HFF-Myc (cell line): ENCODE data around the gene GPRC5C.

Experiments used
- DNase-seq: peaks from one replicate; pipeline ENCODE4 v3.0.0-alpha.2; 2011; ENCODE audit warnings: low read depth; ENCODE audit errors: extremely low read depth
- H3K4me3 ChIP-seq: replicated peaks from 2 replicates; pipeline ENCODE4 v1.5.1; 2011; ENCODE audit warnings: low read depth, mild to moderate bottlenecking, control low read depth, low read length
- TF ChIP-seq, protein P1 (sequence below): IDR thresholded peaks from 2 replicates; pipeline ENCODE4 v1.5.1; 2012; ENCODE audit warnings: mild to moderate bottlenecking, low read depth, low read length, control low read depth; ENCODE audit errors: missing control alignments

Gene GPRC5C

DNA sequence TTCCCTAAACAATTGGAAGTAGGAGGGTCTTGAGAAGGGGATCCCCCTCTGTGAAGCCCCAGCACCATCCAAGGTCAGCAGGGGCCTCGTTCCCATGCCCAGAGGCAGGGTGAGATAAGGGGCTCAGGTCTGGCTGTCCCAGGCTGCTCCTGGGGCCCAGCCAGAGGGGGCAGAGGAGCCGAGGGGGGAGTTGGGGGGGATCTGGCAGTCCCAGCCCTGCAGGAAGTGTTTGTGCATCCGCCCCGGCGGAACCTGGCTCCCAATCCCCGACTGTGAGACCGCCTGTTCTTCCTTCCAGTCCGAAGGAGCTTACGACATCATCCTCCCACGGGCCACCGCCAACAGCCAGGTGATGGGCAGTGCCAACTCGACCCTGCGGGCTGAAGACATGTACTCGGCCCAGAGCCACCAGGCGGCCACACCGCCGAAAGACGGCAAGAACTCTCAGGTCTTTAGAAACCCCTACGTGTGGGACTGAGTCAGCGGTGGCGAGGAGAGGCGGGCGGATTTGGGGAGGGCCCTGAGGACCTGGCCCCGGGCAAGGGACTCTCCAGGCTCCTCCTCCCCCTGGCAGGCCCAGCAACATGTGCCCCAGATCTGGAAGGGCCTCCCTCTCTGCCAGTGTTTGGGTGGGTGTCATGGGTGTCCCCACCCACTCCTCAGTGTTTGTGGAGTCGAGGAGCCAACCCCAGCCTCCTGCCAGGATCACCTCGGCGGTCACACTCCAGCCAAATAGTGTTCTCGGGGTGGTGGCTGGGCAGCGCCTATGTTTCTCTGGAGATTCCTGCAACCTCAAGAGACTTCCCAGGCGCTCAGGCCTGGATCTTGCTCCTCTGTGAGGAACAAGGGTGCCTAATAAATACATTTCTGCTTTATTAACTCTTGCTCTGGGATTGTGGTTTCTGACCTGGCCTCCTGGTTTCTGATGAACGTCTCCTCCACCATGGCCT is 14.9 kb downstream of the GPRC5C start:
- TF ChIP-seq, protein P1, sequence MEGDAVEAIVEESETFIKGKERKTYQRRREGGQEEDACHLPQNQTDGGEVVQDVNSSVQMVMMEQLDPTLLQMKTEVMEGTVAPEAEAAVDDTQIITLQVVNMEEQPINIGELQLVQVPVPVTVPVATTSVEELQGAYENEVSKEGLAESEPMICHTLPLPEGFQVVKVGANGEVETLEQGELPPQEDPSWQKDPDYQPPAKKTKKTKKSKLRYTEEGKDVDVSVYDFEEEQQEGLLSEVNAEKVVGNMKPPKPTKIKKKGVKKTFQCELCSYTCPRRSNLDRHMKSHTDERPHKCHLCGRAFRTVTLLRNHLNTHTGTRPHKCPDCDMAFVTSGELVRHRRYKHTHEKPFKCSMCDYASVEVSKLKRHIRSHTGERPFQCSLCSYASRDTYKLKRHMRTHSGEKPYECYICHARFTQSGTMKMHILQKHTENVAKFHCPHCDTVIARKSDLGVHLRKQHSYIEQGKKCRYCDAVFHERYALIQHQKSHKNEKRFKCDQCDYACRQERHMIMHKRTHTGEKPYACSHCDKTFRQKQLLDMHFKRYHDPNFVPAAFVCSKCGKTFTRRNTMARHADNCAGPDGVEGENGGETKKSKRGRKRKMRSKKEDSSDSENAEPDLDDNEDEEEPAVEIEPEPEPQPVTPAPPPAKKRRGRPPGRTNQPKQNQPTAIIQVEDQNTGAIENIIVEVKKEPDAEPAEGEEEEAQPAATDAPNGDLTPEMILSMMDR, result no peak
- no peak for DNase-seq
- H3K4me3 ChIP-seq, result no peak overlapping the region

DNA sequence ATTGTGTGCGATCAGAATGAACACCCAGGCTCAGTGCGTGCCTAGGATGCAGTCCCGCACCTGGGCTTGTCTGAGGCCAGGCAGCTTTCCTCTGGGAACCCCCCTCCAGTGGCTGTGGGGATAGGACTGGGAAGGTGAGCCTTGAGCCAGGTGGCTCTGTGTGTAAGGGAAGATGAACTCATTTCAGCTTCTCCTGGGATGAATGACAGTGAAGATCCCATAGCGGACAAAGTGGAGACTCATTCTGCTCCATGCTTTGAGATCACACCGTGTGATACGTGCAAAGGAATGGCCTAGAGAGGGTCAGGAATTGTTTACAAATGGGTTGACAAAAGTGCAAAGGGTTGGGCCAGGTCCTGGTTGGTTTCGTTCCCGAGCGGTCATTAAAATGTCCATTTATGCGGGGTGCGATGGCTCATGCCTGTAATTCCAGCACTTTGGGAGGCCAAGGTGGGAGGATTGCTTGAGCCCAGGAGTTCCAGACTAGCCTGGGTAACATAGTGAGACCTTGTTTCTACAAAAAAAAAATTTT is 15.8 kb downstream of the GPRC5C start:
- TF ChIP-seq, protein P1, result no peak
- H3K4me3 ChIP-seq, result no peak overlapping the region
- no peak for DNase-seq

DNA sequence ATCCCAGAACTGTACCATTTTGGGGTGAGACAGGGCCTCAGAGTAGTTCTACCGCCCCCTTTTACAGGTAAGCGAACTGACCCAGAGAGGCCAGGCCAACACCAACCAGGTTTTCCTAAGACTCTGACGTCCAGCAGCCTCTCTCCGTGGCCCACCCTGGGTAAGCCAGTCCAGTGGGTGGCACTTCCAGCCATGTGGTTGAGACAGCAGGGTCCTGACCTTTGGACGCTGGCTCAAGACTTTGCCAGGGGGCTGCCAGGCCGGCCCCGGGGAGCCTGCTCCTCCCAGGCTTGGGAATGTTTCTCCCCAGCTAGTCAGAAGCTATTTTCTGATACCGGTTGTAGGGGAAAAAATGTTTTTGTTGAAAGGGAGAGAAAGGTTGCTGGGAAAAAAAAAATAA is 16.9 kb downstream of the GPRC5C start:
- no peak for DNase-seq
- TF ChIP-seq, protein P1, result no peak
- no peak overlapping the region for H3K4me3 ChIP-seq

DNA sequence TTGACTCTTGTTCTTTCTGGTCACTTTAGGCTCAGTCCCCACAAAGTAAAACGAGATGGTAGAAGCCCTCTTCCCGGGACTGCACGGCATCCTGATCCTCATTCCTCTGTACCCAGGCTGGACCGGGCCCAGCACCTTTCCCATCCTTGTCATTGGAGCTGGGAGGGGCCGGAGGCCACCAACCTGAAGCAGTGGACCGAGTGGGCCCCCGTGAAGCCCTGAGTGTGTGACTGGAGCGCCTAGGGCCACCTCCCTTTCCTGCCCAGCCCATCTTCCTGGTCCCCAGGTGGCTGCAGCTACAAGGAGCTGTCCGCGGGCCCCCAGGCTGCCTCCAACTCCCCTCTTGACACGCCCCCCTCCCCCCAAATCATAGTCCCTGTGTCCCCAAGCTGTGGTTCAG is 17.4 kb downstream of the GPRC5C start:
- H3K4me3 ChIP-seq, result no peak overlapping the region
- TF ChIP-seq, protein P1, result no peak
- no peak for DNase-seq

DNA sequence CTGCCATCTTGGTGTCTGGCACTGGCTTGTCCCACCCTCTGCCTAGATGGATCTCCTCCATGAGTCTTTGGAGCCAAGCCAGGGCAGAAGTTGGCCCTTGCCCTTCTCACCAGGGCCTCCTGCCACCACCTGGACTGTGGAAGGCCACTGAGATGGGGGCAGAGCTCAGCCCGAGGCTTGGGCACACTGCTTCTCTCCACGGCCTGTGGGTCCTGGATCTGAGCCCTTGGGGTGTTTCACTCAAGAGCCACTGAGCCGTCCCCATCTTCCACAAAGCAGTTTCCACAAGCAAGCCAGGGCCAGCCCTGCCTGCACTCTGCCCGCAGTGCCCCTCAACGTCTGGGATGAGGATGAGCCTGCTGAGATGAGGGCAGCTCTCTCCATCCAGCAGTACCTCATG is 17.9 kb downstream of the GPRC5C start:
- TF ChIP-seq, protein P1, result no peak
- DNase-seq, result no peak
- H3K4me3 ChIP-seq, result no peak overlapping the region

DNA sequence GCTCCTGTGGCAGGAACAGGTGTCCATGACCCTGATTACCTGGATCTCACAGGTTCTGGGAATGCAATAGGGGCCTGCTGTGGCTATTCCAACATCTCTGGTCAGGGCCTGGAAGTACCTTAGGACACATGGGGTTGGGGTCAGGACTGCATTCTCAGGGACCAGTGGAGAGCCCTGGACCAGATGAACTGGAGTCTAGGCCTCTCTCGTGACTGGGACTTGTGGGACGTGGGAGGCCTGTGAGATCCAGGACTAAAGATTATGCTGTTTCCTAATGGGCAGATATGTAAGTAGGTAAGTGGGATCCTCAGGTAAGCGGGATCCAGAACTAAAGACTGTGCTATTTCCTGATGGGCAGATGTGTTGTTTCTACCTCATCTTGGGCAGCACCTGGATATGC is 18.3 kb downstream of the GPRC5C start:
- no peak overlapping the region for H3K4me3 ChIP-seq
- no peak for DNase-seq
- TF ChIP-seq, protein P1, result no peak
